Ureter (tissue), 1 donor: Measurements from ENCODE around the gene ATIC. TPM values are rescaled to one million over a fixed set of nuclear protein-coding genes. Genes with fewer than 3 reads are reported as not detected.
"Not testable (repeated sequence)": the region's sequence is repeated elsewhere in the genome, so short reads cannot be mapped to it uniquely, and the experiment has no call there.

Experiments
- DNase-seq: peaks from one replicate; pipeline ENCODE4 v3.0.0-alpha.2; 2020; ENCODE audit warnings: low spot score
- total RNA-seq: library from RNA; stranded (reverse); gene quantifications from one replicate; pipeline ENCODE4 v1.2.4, GENCODE V29; 2023
- donor health status: DM: yes; HTN: yes; CAD: no.

Gene ATIC
- total RNA-seq, 1 donor from 2014 or later = 139 TPM

GRCh38 chr2:215315301-215315700 lies 3.4 kb downstream of the ATIC start:
- DNase-seq = no peak

GRCh38 chr2:215316336-215316735 lies 4.5 kb downstream of the ATIC start:
- no peak for DNase-seq

- no peak for DNase-seq
Measured at GRCh38 chr2:215319500-215319899, 7.6 kb downstream of the ATIC start.

- no peak for DNase-seq
Measured at GRCh38 chr2:215320102-215320501, 8.2 kb downstream of the ATIC start.

- DNase-seq = no peak
Measured at GRCh38 chr2:215320679-215321078, 8.8 kb downstream of the ATIC start.

GRCh38 chr2:215324811-215325210 lies 13.0 kb downstream of the ATIC start:
- no peak for DNase-seq

GRCh38 chr2:215328066-215328465 lies 16.2 kb downstream of the ATIC start:
- DNase-seq = no peak

- no peak for DNase-seq
Measured at GRCh38 chr2:215332872-215333595, 21.2 kb downstream of the ATIC start.

DNA sequence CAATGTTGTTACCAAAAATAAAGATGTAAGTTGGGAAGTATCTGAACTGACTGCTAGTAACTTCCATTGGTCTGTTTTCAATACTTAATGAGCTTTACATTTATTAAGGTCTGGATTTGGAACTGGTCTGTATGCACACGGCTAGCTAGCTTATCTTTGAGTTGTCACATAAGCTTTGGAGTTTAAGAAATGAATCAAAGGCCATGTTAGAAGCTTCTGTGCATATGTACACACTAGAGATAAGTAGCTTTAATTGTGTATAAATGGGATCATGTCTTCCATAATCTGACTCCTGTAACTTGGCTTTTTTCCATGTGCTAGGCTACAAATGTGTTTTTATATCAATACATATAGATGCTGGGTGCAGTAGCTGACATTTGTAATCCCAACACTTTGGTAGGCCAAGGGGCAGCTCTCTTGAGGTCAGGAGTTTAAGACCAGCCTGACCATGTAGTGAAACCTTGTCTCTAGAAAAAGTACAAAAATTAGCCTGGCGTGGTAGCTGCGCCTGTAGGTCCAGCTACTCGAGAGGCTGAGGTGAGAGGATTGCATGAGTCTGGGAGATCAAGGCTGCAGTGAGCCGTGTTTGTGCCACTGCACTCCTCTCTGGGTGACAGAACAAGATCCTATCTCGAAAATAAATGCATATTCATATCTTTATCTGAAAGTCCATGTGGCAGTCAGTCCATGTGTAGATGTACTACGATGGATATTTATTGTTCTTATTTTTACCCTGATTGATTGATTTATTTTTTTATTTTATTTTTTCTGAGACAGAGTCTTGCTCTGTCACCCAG lies 27.2 kb downstream of the ATIC start:
- DNase-seq = no peak

DNA sequence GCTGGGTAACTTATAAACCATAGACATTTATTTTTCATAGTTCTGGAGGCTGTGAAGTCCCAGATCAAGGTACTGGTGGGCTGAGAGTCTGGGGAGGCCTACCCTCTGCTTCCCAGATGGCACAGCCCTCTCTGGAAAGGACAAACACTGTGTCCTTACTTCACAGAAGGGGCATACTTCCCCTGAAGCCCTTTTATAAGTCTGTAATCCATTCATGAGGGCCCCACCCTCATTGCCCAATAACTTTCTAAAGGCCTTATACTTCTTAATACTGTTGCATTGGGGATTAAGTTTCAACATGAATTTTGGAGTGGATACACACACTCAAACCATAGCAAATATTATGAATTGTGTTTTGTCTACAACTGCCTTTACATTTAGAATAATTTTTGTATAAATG lies 36.0 kb downstream of the ATIC start:
- DNase-seq = no peak

DNA sequence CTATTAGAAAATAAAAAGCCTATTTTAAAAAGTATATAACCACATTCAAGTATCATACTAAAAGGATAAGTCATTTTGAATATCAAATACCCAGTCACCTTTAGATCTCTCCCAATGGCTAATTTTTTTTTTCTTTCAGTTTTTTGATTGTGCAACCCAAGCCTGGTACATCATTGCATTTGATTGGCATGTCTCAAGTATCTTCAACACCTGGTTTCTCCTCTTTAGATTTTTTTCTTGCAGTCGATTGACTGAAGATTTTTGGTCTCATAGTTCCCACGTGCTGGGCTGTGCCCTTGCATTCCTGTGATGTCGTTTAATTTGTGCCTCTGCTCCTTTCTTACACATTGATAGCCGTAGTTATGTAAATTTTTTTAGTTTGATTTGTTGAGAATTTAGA lies 40.7 kb downstream of the ATIC start:
- no peak for DNase-seq

- DNase-seq = no peak
Measured at GRCh38 chr2:215354771-215355695, 43.2 kb downstream of the ATIC start.

DNA sequence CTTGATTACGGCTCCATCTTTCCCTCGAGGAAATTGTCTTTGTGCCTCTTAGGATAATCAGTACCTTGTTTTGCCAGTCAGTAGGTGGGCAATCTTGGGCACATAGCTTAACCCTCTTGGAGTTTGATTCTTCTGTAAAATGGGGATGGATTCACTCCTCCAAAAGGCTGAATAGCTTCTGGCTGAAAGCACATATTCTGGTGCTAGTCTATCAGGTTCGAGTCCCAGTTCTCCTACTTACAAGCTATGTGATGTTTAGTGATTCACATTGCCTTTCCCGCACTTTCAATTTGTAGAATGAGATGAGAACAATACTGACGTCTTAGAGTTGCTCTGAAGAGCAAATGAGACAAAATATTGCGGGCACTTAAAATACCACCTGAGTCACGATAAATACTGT lies 43.9 kb downstream of the ATIC start:
- DNase-seq = no peak

GRCh38 chr2:215356334-215356947 lies 44.6 kb downstream of the ATIC start:
- DNase-seq = no peak

DNA sequence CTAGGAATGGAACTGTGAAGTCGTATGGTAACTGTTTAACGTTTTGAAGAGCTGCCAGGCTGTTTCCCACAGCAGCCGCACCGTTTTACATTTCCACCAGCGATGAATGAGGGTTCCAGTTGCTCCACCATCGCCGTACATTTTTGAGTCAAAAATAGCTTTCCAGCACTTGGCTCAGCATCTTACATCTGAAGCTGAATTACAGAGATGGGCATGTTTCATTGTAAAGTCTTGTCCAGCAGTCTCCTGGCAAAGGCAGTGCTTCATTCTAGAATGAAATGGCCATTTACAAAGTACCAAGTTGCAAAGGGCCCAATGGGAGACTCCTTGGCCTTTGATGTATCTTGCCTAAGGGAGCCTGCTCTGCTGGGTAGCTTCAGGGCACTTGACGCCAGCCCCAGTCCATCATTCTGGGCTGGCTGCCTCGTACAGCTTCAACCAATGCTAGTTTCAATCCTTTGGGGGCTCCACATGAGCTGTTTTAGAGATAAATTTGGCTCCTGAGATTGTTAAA lies 45.1 kb downstream of the ATIC start:
- DNase-seq = no peak

- DNase-seq = no peak
Measured at GRCh38 chr2:215357660-215358059, 45.8 kb downstream of the ATIC start.

DNA sequence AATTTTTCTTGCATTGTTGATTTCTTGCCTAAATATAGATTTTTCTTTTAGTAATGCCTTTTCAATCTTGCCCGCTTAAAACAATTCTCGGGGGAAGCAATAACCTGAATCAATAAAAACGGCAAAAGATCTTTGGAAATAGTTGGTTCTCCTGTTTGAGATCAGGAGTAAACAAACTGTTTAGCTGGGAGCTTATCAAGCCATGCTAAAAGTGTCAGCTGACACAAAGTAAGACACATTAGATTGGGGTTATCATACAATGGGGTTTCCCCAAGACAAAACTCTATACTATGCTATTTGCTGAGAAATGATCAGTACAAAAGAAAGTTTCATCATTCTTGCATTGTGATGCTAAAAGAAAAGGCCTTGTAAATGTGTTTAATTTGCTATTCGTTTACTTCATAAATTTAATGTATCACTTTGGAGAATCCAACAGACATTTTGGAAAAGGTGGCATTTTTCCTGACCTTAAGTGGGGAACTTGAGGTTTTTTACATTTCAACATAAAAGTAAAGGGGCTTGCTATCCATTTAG lies 46.5 kb downstream of the ATIC start:
- DNase-seq = no peak

GRCh38 chr2:215358891-215359575 lies 47.2 kb downstream of the ATIC start:
- DNase-seq = no peak

DNA sequence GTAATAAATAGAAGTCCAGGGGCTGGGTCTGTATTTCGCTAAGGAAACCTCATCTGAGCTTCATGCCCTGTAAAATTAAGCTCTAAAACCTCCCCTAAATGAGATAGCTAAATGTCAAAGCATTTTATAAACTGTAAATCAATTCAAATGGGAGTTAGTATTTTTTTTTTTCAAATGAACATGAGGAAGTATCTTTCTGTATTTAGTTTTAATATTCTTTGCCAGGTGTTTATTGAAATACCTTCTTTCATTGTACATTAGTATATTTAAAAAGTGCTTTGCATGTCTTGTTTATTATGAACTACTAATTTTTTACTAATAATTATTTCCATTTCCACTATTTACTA lies 47.7 kb downstream of the ATIC start:
- no peak for DNase-seq

GRCh38 chr2:215360059-215360458 lies 48.2 kb downstream of the ATIC start:
- not testable (repeated sequence) for DNase-seq

DNA sequence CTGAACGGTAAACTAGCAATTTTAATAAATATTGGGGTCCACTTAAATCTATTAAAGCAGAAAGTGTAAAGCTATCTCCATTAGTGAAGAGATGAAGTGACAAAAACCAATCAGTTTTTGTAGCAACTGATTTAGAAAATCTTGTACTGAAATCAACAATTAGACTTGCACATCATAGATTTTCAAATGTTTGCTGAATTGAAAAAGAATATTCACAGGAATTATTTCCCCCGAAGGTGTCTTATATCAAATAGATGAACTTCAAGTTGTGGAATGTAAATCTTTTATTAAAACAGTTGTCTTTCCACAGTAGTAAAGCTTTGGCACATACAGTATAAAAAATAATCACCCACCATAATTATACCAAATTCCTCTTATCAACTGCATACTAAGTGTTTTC lies 48.7 kb downstream of the ATIC start:
- no peak for DNase-seq
